ENCODE measurements around the gene MAP3K20. TPM values are rescaled to one million over a fixed set of nuclear protein-coding genes. Genes with fewer than 3 reads are reported as not detected.
"Not testable (repeated sequence)": the region's sequence is repeated elsewhere in the genome, so short reads cannot be mapped to it uniquely, and the experiment has no call there.

The MAP3K20 gene
- total and polyA plus RNA-seq, 2 experiments from 2014 or later, result 151 to 169 TPM

DNA sequence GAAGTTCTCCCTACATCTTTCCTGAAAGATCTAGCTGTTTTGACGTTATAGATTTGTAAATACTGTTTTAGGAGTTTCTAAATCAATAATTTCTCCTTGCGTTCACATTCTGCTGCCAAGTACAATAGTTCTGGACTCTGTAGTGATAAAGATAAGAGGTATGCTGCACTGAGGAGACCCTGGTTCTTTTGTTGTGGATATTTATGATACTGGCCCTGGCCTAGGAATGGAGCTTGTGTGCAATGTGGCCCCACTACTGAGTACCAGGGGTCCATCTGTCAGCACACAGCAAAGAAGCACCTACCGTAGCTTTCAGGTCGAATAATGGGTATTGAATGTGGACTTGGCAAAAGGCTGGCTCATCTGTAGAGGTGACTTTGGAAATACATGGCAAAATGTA is 85.0 kb downstream of the MAP3K20 start:
- no peaks in the 10 kb centered on the region for H3K9me3 ChIP-seq (ENCODE audit: low read depth)
- no peaks in the 10 kb centered on the region for H3K36me3 ChIP-seq
- H3K4me1 ChIP-seq (ENCODE audit: low read depth), result peaks cover 15% of the 10 kb centered on the region
- H3K27ac ChIP-seq, result peak overlapping the region; percentile 78
- no peak overlapping the region for H3K4me3 ChIP-seq
- TF ChIP-seq, protein P1, sequence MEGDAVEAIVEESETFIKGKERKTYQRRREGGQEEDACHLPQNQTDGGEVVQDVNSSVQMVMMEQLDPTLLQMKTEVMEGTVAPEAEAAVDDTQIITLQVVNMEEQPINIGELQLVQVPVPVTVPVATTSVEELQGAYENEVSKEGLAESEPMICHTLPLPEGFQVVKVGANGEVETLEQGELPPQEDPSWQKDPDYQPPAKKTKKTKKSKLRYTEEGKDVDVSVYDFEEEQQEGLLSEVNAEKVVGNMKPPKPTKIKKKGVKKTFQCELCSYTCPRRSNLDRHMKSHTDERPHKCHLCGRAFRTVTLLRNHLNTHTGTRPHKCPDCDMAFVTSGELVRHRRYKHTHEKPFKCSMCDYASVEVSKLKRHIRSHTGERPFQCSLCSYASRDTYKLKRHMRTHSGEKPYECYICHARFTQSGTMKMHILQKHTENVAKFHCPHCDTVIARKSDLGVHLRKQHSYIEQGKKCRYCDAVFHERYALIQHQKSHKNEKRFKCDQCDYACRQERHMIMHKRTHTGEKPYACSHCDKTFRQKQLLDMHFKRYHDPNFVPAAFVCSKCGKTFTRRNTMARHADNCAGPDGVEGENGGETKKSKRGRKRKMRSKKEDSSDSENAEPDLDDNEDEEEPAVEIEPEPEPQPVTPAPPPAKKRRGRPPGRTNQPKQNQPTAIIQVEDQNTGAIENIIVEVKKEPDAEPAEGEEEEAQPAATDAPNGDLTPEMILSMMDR (IDR thresholded peaks at IDR 0.05; ENCODE audit: low read depth, low read length), result no peak
- DNase-seq (ENCODE audit: low read depth in 1 of 2, low spot score in 1 of 2), result no peak
- H3K27me3 ChIP-seq, result no peaks in the 10 kb centered on the region

DNA sequence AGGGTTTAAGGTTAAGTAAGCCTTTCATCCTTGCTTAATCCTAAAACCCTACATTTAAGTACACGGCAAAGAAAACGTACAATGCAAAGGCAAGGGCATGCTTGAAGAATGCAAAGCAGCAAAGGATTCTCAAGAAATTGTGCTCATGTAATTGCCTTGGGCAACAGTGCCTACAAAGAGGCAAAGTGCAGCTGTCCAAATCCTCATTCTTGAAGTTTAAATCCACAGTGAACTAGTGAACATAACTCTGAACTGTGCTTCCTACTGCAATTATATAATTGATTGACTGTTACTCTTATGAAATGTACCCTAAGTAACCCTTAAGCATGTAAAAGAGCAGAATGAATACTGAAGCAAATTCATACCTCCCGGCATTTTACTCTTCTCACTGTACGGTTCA is 85.4 kb downstream of the MAP3K20 start:
- Histone ChIP-seq H3K4me3 (no peak overlapping the region), H3K27ac (peak overlapping the region; percentile 78), H3K9me3 (ENCODE audit: low read depth) (no peaks in the 10 kb centered on the region), H3K27me3 (no peaks in the 10 kb centered on the region), H3K4me1 (ENCODE audit: low read depth) (peaks cover 15% of the 10 kb centered on the region), H3K36me3 (no peaks in the 10 kb centered on the region)
- DNase-seq (ENCODE audit: low read depth in 1 of 2, low spot score in 1 of 2), result no peak
- TF ChIP-seq, protein P1 (IDR thresholded peaks at IDR 0.05; ENCODE audit: low read depth, low read length), result no peak

DNA sequence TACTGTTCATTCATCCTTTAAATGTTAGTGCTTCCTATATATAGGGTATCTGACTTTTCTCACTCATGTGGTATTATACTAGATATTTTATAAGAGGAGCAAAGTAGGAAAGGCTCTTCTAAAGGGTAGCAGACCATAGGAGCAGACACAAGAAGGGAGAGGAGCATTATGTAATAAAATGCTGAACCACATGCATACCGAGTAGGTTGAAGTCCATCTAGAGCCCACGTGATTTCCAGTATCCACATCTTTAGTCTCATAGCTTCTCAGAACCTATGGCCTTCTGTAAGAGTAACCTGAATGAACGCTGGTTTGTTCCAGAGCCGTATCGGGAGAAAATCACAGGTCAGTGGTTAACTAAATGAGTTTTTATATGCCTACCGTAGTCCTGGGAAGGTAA is 85.9 kb downstream of the MAP3K20 start:
- peak overlapping the region; percentile 78 for H3K27ac ChIP-seq
- H3K4me1 ChIP-seq (ENCODE audit: low read depth), result peaks cover 15% of the 10 kb centered on the region
- H3K9me3 ChIP-seq (ENCODE audit: low read depth), result no peaks in the 10 kb centered on the region
- no peaks in the 10 kb centered on the region for H3K36me3 ChIP-seq
- no peak overlapping the region for H3K4me3 ChIP-seq
- TF ChIP-seq, protein P1 (IDR thresholded peaks at IDR 0.05; ENCODE audit: low read depth, low read length), result no peak
- DNase-seq (ENCODE audit: low read depth in 1 of 2, low spot score in 1 of 2), result no peak
- H3K27me3 ChIP-seq, result no peaks in the 10 kb centered on the region

DNA sequence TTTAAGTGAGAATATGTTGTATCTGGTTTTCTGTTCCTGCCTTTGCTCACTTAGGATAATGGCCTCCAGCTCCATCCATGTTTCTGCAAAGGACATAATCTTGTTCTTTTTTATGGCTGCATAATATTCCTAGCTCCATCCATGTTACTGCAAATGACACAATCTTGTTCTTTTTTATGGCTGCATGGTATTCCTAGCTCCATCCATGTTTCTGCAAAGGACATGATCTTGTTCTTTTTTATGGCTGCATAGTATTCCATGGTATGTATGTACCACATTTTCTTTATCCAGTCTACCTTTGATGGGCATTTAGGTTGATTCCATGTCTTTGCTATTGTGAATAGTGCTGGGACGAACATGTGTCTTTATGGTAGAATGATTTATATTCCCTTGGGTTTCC is 87.7 kb downstream of the MAP3K20 start:
- H3K9me3 ChIP-seq (ENCODE audit: low read depth); H3K4me3 ChIP-seq; H3K36me3 ChIP-seq; DNase-seq (ENCODE audit: low read depth in 1 of 2, low spot score in 1 of 2); H3K27me3 ChIP-seq; H3K27ac ChIP-seq: not testable (repeated sequence)
- peaks cover 15% of the 10 kb centered on the region for H3K4me1 ChIP-seq (ENCODE audit: low read depth)

DNA sequence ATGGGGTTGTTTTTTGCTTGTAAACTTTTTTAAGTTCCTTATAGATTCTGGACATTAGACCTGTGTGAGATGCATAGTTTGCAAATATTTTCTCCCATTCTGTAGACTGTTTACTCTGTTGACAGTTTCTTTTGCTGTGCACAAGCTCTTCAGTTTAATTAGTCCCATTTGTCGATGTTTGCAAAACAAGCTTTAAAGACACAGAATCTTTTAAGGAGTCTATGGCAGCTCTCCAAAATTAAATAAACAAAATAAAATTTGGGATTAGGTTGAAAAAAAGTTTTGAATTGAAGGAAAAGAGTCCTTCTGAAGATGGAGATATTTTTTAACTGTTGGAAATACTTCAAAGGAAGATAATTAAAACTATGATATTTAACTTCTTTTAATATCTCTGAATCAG is 88.8 kb downstream of the MAP3K20 start:
- no peak for DNase-seq (ENCODE audit: low read depth in 1 of 2, low spot score in 1 of 2)

DNA sequence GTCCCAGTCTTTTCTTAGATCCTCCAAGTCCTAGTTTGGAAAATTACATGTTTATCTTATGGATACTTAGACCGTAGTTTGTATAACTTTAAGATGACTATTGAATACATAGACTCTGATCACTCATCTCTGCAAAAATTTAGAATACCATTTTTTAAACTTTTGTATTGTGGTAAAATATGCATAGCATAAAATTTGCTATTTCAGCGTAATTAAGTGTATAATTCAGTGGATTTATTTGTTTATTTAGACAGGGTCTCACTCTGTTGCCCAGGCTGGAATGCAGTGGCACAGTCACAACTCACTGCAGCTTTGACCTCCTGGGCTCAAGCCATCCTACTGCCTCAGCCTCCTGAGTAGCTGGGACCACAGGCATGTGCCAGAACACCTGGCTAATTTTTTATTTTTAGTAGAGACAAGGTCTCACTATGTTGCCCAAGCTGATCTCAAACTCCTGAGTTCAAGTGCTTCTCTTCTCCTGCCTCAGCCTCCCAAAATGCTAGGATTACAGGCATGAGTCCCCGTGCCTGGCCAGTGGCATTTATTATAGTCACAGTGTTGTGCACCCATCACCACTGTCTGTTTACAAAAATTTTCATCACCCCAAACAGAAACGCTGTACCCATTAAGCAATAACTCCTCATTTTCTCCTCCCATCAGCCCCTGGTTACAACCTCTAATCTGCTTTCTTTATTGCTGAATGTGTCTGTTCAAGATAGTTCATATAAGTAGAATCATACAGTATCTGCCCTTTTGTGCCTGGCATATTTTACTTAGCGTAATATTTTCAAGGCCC is 90.0 kb downstream of the MAP3K20 start:
- DNase-seq (ENCODE audit: low read depth in 1 of 2, low spot score in 1 of 2), result no peak
- H3K4me1 ChIP-seq (ENCODE audit: low read depth), result peaks cover 4% of the 10 kb centered on the region
- TF ChIP-seq, protein P1 (IDR thresholded peaks at IDR 0.05; ENCODE audit: low read depth, low read length), result no peak
- no peaks in the 10 kb centered on the region for H3K27me3 ChIP-seq
- H3K27ac ChIP-seq, result no peak overlapping the region
- H3K9me3 ChIP-seq (ENCODE audit: low read depth), result no peaks in the 10 kb centered on the region
- no peak overlapping the region for H3K4me3 ChIP-seq
- no peaks in the 10 kb centered on the region for H3K36me3 ChIP-seq

More for the DNA sequence above, 88.8 kb downstream of the MAP3K20 start:
- Histone ChIP-seq H3K27ac (no peak overlapping the region), H3K27me3 (no peaks in the 10 kb centered on the region), H3K9me3 (ENCODE audit: low read depth) (no peaks in the 10 kb centered on the region), H3K4me3 (no peak overlapping the region), H3K36me3 (no peaks in the 10 kb centered on the region), H3K4me1 (ENCODE audit: low read depth) (peaks cover 15% of the 10 kb centered on the region)
- TF ChIP-seq, protein P1 (IDR thresholded peaks at IDR 0.05; ENCODE audit: low read depth, low read length), result no peak
